ENCODE results near the gene SYNE1. TPM values are rescaled to one million over a fixed set of nuclear protein-coding genes. Genes with fewer than 3 reads are reported as not detected.

Gene SYNE1
- total RNA-seq, 4 donors from 2014 or later = 120 to 163 (median 137) TPM

DNA sequence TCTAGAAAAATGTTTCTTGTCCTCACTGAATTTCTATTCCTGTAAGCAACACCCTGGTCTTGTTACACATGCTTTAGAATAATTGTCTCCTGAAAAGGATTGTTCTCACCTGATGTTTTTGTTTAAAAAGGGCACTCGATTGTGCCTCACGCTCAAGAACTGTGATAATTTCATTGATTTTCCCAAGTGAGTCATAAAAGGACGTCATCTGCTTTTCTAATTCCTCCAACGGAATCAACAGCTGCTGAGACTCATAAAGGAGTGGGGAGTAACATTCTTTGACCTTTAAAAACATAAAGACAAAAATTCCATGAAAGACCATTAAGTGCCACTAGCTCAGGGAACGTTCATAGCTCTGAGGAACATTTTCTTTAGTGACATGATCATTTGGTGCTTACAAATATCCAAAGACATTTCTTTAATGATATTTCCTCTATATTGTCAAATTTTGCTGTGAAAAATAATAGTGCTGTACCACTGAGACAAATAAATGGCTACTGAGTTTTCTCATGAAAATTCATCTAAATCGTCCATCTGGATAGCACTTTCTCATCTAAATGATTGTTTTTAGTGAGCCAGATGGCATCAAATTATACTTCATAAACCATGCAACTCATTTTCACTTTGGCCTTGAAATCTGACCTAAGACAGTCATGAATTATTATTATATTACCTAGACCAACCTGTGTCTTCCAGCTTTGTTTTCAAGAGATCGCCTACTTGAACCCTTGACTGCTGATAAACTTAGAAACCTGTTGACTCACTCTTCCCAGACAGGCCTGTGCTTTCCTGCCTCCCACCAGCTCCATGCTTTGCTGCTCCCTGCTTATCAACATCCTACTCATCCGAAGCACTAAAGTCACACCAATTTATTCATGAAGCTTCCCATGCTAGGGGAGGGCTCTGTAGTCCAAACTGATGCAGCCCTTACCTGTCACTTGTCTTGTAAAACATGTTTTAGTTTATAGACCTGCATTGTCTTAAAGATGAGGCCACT, 178.2 kb downstream of the SYNE1 start:
- WGBS, 2 donors = 46% methylated on average over 8 of the region's 8 CpGs
- H3K36me3 ChIP-seq = no peaks in the 10 kb centered on the region
- H3K27ac ChIP-seq = no peak overlapping the region
- H3K9me3 ChIP-seq = no peaks in the 10 kb centered on the region
- H3K27me3 ChIP-seq = no peaks in the 10 kb centered on the region
- DNase-seq (ENCODE audit: low spot score in 2 of 2) = no peak
- no peak for TF ChIP-seq POLR2A (IDR thresholded peaks at IDR 0.05)
- no peak for TF ChIP-seq EP300 (IDR thresholded peaks at IDR 0.05)
- TF ChIP-seq, protein P1, sequence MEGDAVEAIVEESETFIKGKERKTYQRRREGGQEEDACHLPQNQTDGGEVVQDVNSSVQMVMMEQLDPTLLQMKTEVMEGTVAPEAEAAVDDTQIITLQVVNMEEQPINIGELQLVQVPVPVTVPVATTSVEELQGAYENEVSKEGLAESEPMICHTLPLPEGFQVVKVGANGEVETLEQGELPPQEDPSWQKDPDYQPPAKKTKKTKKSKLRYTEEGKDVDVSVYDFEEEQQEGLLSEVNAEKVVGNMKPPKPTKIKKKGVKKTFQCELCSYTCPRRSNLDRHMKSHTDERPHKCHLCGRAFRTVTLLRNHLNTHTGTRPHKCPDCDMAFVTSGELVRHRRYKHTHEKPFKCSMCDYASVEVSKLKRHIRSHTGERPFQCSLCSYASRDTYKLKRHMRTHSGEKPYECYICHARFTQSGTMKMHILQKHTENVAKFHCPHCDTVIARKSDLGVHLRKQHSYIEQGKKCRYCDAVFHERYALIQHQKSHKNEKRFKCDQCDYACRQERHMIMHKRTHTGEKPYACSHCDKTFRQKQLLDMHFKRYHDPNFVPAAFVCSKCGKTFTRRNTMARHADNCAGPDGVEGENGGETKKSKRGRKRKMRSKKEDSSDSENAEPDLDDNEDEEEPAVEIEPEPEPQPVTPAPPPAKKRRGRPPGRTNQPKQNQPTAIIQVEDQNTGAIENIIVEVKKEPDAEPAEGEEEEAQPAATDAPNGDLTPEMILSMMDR (IDR thresholded peaks at IDR 0.05) = no peak
- H3K4me3 ChIP-seq = no peak overlapping the region
- no peaks in the 10 kb centered on the region for H3K4me1 ChIP-seq

DNA sequence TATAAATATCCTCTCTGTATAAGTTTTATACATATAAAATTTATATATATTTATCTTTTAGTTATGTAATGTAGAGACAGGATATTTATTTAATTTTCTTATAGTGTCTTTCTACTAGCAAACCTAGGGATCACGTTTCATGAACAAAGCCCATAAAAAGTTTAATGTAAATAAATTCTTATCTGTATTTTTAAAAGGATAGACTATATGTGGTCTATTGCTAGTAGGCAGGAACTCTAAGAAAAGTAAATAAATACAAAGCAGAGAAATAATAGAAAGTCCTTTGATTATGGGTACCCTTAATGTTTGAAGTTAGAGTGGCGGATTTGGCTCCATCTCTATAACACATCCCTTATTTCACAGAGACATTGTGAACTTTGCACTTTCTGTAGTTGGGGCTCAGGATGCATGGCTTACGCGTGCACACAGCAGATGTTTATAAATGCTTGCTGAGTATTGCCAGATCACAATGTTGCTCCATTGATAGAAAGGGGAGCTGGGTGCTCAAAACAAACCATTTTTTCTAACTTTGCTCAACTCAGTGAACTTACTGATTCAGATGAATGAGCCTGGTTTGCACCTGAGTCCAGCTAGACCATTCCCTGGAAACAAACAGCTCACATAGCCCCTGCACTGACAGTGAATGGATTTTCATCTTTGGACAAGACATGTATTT, 179.1 kb downstream of the SYNE1 start:
- no peak overlapping the region for H3K27ac ChIP-seq
- no peaks in the 10 kb centered on the region for H3K4me1 ChIP-seq
- TF ChIP-seq, protein P1 (IDR thresholded peaks at IDR 0.05) = no peak
- no peak for TF ChIP-seq POLR2A (IDR thresholded peaks at IDR 0.05)
- H3K9me3 ChIP-seq = no peaks in the 10 kb centered on the region
- H3K36me3 ChIP-seq = no peaks in the 10 kb centered on the region
- 67 to 78% methylated on average over 4 of the region's 4 CpGs for WGBS, 2 donors
- H3K27me3 ChIP-seq = no peaks in the 10 kb centered on the region
- no peak overlapping the region for H3K4me3 ChIP-seq
- DNase-seq (ENCODE audit: low spot score in 2 of 2) = no peak

DNA sequence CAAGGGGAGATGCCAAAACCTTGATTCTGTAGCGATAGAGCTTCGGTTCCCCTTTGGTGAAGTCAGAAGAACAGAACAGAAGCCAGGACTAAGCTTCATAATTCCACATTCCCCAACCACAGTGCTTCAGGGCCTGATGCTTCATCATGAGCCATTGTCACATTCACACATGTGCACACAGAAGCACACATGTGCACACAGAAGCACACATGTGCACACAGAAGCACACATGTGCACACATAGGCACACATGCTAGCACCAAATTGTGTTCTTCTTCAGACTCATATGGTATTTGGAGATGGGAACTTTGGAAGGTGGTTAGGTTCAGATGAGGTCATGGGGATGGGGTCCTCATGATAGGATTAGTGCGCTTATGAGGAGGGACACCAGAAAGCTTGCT, 183.2 kb downstream of the SYNE1 start:
- DNase-seq (ENCODE audit: low spot score in 2 of 2) = no peak

DNA sequence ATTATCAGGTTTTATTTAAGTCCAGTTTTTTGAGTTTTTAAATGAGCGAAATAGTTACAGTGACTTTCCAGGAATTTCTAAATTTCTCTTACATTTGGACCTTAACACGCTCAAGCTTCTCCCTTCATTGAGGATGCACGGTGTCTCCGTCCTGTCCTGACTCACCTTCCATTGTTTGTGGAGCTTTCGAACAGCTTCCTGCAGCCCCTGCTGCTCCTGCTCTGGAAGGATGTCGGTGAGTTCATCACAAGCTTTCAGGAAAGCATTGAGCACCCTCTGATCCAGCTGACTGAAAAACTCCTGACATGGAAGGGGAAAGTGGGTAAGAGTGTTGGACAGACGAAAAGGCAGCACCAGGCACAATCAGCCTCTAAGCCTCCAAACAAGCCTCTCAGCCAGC, 183.7 kb downstream of the SYNE1 start:
- Histone ChIP-seq H3K4me1 (no peaks in the 10 kb centered on the region), H3K27me3 (no peaks in the 10 kb centered on the region), H3K4me3 (no peak overlapping the region), H3K27ac (no peak overlapping the region), H3K9me3 (no peaks in the 10 kb centered on the region), H3K36me3 (peaks cover 0 to 8% (median 0%) of the 10 kb centered on the region in 3 donors)
- TF ChIP-seq POLR2A (IDR thresholded peaks at IDR 0.05) (no peak), EP300 (IDR thresholded peaks at IDR 0.05) (no peak)
- TF ChIP-seq, protein P1 (IDR thresholded peaks at IDR 0.05) = no peak
- DNase-seq (ENCODE audit: low spot score in 2 of 2) = no peak
- WGBS, 2 donors = 77 to 82% methylated on average over 7 of the region's 7 CpGs

More for the DNA sequence above, 183.2 kb downstream of the SYNE1 start:
- TF ChIP-seq POLR2A (IDR thresholded peaks at IDR 0.05) (no peak), EP300 (IDR thresholded peaks at IDR 0.05) (no peak)
- TF ChIP-seq, protein P1 (IDR thresholded peaks at IDR 0.05) = no peak
- WGBS, 2 donors = 90 to 98% methylated on average over 3 of the region's 3 CpGs
- Histone ChIP-seq H3K36me3 (peaks cover 0 to 8% (median 0%) of the 10 kb centered on the region in 3 donors), H3K4me1 (no peaks in the 10 kb centered on the region), H3K4me3 (no peak overlapping the region), H3K27ac (no peak overlapping the region), H3K9me3 (no peaks in the 10 kb centered on the region), H3K27me3 (no peaks in the 10 kb centered on the region)

DNA sequence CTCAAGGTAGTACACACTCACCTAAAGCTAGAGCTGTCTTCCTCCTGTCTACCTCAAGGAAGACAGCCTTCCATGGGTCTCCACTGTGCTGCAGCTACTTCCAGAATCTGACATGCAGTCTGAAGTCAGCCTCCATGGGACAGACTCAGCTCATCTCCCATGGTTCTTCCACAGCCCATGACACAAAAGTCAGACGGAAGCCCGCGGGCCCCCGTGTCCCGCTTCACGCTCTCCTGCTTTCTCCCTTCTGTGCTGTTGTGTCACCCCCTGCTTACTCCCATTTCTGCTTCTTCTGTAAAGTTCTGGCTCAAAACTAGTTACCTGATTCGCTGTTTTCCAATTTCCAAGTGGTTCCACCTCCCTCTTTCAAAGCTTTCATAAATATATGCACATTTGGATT, 184.5 kb downstream of the SYNE1 start:
- DNase-seq (ENCODE audit: low spot score in 2 of 2) = no peak
- H3K27ac ChIP-seq = no peak overlapping the region
- no peaks in the 10 kb centered on the region for H3K4me1 ChIP-seq
- 95 to 96% methylated on average over 7 of the region's 7 CpGs for WGBS, 2 donors
- H3K27me3 ChIP-seq = no peaks in the 10 kb centered on the region
- H3K9me3 ChIP-seq = no peaks in the 10 kb centered on the region
- no peak overlapping the region for H3K4me3 ChIP-seq
- peaks cover 0 to 8% (median 0%) of the 10 kb centered on the region in 3 donors for H3K36me3 ChIP-seq
- TF ChIP-seq EP300 (IDR thresholded peaks at IDR 0.05) (no peak), POLR2A (IDR thresholded peaks at IDR 0.05) (no peak)
- TF ChIP-seq, protein P1 (IDR thresholded peaks at IDR 0.05) = no peak
